Thoracic aorta (tissue), 2 donors: ENCODE data around the gene CHRNB4. TPM values are rescaled to one million over a fixed set of nuclear protein-coding genes. Genes with fewer than 3 reads are reported as not detected.

Experiments used
- ATAC-seq: fragments of 150-250 bp; one replicate; pipeline ENCODE4 v1.8.0; 2017; ENCODE audit warnings: low read depth; ENCODE audit not compliant: insufficient number of reproducible peaks, low FRiP score
- DNase-seq: peaks from one replicate; pipeline ENCODE4 v3.0.0-alpha.2; 2020; ENCODE audit warnings: low spot score
- H3K27ac ChIP-seq, 2 donors: fragments of 200-600 bp; sonication (generic); 1 replicate in 1 of 2; 2 replicates in 1 of 2; pipeline ENCODE4 v1.5.1; 2016; ENCODE audit warnings: mild to moderate bottlenecking in 2 of 2, moderate library complexity in 2 of 2
- H3K27me3 ChIP-seq: fragments of 200-600 bp; sonication (generic); replicated peaks from 2 replicates; pipeline ENCODE4 v1.6.0; 2016; ENCODE audit warnings: mild to moderate bottlenecking; ENCODE audit not compliant: insufficient read depth
- H3K36me3 ChIP-seq: fragments of 200-600 bp; sonication (generic); one replicate; pipeline ENCODE4 v1.5.1; 2016
- H3K4me1 ChIP-seq, 2 donors: fragments of 200-600 bp; sonication (generic); 1 replicate in 1 of 2; 2 replicates in 1 of 2; pipeline versions ENCODE4 v1.5.1 to v1.6.0; 2016; ENCODE audit warnings: low read depth in 2 of 2, mild to moderate bottlenecking in 1 of 2; ENCODE audit not compliant: control insufficient read depth in 1 of 2
- H3K4me3 ChIP-seq: fragments of 200-600 bp; sonication (generic); 2 replicates; pipeline ENCODE4 v1.5.1; 2016; ENCODE audit warnings: mild to moderate bottlenecking
- H3K9me3 ChIP-seq: fragments of 200-600 bp; sonication (generic); 2 replicates; pipeline ENCODE4 v1.5.1; 2016
- total RNA-seq, 2 donors: library from RNA; depleted of rRNA; stranded (reverse); fragments of >200 nt; gene quantifications; one replicate each; pipeline versions ENCODE4 v1.1.0 to v1.2.3, GENCODE V29; 2016
- TF ChIP-seq, protein P1 (sequence below): fragments of 200-600 bp; sonication (generic); IDR thresholded peaks from one replicate; pipeline ENCODE4 v1.5.1; 2019; ENCODE audit warnings: antibody characterized with exemption

Gene CHRNB4
- total RNA-seq, 2 donors from 2014 or later = not detected

DNA sequence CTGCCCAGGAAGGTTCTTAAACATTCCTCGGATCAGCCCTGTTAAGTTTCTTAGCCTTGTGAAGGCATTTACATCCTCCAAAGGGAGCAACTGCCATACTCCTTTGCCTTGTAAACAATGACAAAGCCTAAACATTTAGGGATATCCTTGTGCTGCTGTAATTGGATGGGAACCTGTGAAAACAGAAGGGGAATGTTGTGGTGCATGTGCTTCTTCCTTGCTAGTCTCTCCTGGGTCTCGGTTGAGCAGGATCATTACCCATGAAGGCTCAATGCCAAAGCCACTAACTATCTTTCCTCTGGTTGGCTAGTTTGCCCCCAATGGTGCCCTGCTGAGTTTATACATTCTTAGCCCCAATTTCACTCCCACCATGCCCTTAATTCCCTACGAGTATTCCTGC, 37.5 kb downstream of the CHRNB4 start:
- H3K36me3 ChIP-seq = no peaks in the 10 kb centered on the region
- no peak overlapping the region for H3K27ac ChIP-seq
- no peaks in the 10 kb centered on the region for H3K27me3 ChIP-seq
- TF ChIP-seq, protein P1, sequence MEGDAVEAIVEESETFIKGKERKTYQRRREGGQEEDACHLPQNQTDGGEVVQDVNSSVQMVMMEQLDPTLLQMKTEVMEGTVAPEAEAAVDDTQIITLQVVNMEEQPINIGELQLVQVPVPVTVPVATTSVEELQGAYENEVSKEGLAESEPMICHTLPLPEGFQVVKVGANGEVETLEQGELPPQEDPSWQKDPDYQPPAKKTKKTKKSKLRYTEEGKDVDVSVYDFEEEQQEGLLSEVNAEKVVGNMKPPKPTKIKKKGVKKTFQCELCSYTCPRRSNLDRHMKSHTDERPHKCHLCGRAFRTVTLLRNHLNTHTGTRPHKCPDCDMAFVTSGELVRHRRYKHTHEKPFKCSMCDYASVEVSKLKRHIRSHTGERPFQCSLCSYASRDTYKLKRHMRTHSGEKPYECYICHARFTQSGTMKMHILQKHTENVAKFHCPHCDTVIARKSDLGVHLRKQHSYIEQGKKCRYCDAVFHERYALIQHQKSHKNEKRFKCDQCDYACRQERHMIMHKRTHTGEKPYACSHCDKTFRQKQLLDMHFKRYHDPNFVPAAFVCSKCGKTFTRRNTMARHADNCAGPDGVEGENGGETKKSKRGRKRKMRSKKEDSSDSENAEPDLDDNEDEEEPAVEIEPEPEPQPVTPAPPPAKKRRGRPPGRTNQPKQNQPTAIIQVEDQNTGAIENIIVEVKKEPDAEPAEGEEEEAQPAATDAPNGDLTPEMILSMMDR = no peak
- DNase-seq (no peak), ATAC-seq (no peak)
- no peaks in the 10 kb centered on the region for H3K9me3 ChIP-seq
- H3K4me3 ChIP-seq = no peak overlapping the region
- no peaks in the 10 kb centered on the region for H3K4me1 ChIP-seq

DNA sequence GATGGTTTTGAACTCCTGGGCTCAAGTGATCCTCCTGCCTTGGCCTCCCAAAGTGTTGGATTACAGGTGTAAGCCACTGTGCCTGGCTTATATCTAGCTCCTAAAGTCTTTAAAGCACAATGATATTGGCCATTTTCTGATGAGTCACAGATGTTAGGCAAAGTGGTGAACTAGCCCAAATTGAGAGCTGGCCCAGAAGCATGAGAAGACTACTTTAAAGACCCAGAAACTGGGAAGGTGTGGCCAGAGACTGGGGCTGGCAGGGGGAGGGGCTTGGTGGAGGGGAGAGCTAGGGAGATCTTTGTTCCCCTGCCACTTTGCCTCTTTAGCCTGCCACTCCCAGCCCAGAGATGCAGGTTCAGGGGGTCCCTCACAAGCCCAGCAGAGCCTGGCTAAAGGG, 41.8 kb downstream of the CHRNB4 start:
- H3K4me1 ChIP-seq = no peaks in the 10 kb centered on the region
- H3K4me3 ChIP-seq = no peak overlapping the region
- no peak overlapping the region for H3K27ac ChIP-seq
- DNase-seq (no peak), ATAC-seq (no peak)
- no peaks in the 10 kb centered on the region for H3K27me3 ChIP-seq
- H3K36me3 ChIP-seq = no peaks in the 10 kb centered on the region
- TF ChIP-seq, protein P1 = no peak
- H3K9me3 ChIP-seq = no peaks in the 10 kb centered on the region

DNA sequence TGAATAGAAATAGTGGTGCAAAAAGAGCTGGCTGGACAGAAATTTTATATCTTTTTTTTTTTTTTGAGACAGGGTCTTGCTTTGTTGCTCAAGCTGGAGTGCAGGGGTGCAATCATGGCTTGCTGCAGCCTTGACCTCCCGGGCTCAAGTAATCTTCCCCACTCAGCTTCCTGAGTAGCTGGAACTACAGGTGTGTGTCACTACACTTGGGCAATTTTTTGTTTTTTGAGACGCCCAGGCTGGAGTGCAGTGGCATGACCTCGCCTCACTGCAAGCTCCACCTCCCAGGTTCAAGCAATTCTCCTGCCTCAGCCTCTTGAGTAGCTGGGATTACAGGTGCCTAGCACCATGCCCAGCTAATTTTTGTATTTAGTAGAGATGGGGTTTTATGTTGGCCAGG, 42.7 kb downstream of the CHRNB4 start:
- no peak for DNase-seq

DNA sequence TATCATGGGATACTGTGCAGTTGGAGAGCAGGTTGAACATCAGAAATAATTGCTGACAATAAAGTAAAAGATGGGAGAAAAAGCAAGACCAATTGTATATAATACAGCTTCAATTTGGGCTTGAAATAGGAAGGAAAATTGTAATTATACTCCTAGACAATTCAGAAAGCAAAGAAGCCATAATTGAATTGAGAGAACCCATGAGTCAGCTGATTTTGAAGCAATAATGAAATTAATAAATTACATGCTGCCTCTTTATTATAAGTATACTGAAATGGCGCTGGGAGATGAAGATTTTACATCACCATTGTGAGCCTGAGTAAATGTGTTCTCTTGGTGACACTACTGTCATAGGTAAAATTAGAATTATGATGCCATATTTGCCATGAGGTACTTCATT, 43.4 kb downstream of the CHRNB4 start:
- H3K4me1 ChIP-seq = no peaks in the 10 kb centered on the region
- H3K27ac ChIP-seq = no peak overlapping the region
- no peaks in the 10 kb centered on the region for H3K36me3 ChIP-seq
- no peak overlapping the region for H3K4me3 ChIP-seq
- H3K27me3 ChIP-seq = no peaks in the 10 kb centered on the region
- ATAC-seq (no peak), DNase-seq (no peak)
- TF ChIP-seq, protein P1 = no peak
- no peaks in the 10 kb centered on the region for H3K9me3 ChIP-seq

More for the DNA sequence above, 42.7 kb downstream of the CHRNB4 start:
- no peak for ATAC-seq
- no peaks in the 10 kb centered on the region for H3K27me3 ChIP-seq
- H3K9me3 ChIP-seq = no peaks in the 10 kb centered on the region
- H3K27ac ChIP-seq = no peak overlapping the region
- no peak overlapping the region for H3K4me3 ChIP-seq
- H3K36me3 ChIP-seq = no peaks in the 10 kb centered on the region
- TF ChIP-seq, protein P1 = no peak
- no peaks in the 10 kb centered on the region for H3K4me1 ChIP-seq

DNA sequence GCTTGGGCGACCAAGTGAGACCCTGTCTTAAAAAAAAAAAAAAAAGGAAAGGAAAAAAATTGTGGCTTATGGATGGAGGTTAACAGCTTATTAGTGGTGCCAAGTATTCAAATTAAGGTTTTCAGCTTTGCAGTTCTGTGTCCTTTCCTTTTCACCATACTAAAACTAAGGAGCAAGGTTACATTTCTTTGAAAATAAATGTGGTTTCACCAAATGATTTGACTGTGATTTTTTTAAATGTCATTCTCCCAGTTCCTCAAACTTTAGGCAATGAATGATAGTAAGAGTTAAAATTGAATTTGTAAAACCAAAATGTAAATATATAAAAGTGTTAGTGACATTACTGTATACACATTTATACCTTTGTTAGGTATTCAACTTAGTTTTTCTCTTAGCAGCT, 66.1 kb downstream of the CHRNB4 start:
- ATAC-seq = no peak
- H3K36me3 ChIP-seq = no peaks in the 10 kb centered on the region
- no peaks in the 10 kb centered on the region for H3K27me3 ChIP-seq
- DNase-seq = no peak
- H3K4me1 ChIP-seq = no peaks in the 10 kb centered on the region
- no peak overlapping the region for H3K27ac ChIP-seq
- H3K4me3 ChIP-seq = no peak overlapping the region
- TF ChIP-seq, protein P1 = no peak
- no peaks in the 10 kb centered on the region for H3K9me3 ChIP-seq

Other genes starting within 250 kb of the CHRNB4 start
- gene IREB2, start 203.0 kb downstream of the CHRNB4 start, total RNA-seq = 10 to 100 TPM; 16.5 to 35.6 TPM
- 1 to 10 TPM; 6.4 to 6.8 TPM for gene HYKK, start 133.6 kb downstream of the CHRNB4 start, total RNA-seq
- gene PSMA4, start 100.8 kb downstream of the CHRNB4 start, total RNA-seq = 10 to 100 TPM; 66.2 to 97.5 TPM
- 1 to 10 TPM in 1 of 2 donors, under 1 TPM in 1; 0.27 to 1.6 TPM for gene CHRNA5, start 75.7 kb downstream of the CHRNB4 start, total RNA-seq
- not detected for gene CHRNA3, start 20.2 kb downstream of the CHRNB4 start, total RNA-seq
- 10 to 100 TPM; 15.6 to 60.2 TPM for gene ADAMTS7, start 170.3 kb upstream of the CHRNB4 start, total RNA-seq
- 100 to 1,000 TPM; 330 to 355 TPM for gene MORF4L1, start 231.7 kb upstream of the CHRNB4 start, total RNA-seq